ENCODE results near the gene C15orf62. TPM values are rescaled to one million over a fixed set of nuclear protein-coding genes. Genes with fewer than 3 reads are reported as not detected.

C15orf62 gene
- total RNA-seq, 1 experiment from 2014 or later, result 0.72 TPM

GRCh38 chr15:40775740-40776536, 6.2 kb downstream of the C15orf62 start:
- peaks cover 27% of the 10 kb centered on the region for H3K36me3 Mint-ChIP-seq
- POLR2A ChIA-PET, result no interaction called here
- CTCF ChIA-PET, result interaction anchor here (0.6 to 1.5 kb wide), 2 partner anchors 11 to 82 kb away, joined by 3 to 4 read pairs; no protein-coding TSS in a partner anchor
- ATAC-seq, result no peak
- no peaks in the 10 kb centered on the region for H3K27me3 Mint-ChIP-seq (ENCODE audit: low read depth)
- no peak for DNase-seq (ENCODE audit: low spot score)
- H3K9me3 Mint-ChIP-seq, result no peaks in the 10 kb centered on the region
- H3K4me3 Mint-ChIP-seq, result no peak overlapping the region
- H3K27ac Mint-ChIP-seq, result no peak overlapping the region
- TF ChIP-seq ZNF532 (CRISPR knock-in tag; IDR thresholded peaks at IDR 0.05; ENCODE audit: borderline replicate concordance) (no peak), ESRRA (CRISPR knock-in tag; IDR thresholded peaks at IDR 0.05; ENCODE audit: borderline replicate concordance) (no peak), USF2 (CRISPR knock-in tag; IDR thresholded peaks at IDR 0.05) (no peak), ELF4 (CRISPR knock-in tag; IDR thresholded peaks at IDR 0.05; ENCODE audit: low read depth) (no peak), FOXK1 (CRISPR knock-in tag; IDR thresholded peaks at IDR 0.05) (no peak), ZNF219 (CRISPR knock-in tag; IDR thresholded peaks at IDR 0.05; ENCODE audit: borderline replicate concordance) (no peak), SOX15 (CRISPR knock-in tag; IDR thresholded peaks at IDR 0.05) (no peak), ETV6 (CRISPR knock-in tag; IDR thresholded peaks at IDR 0.05) (no peak), ZNF396 (CRISPR knock-in tag; IDR thresholded peaks at IDR 0.05; ENCODE audit: borderline replicate concordance) (no peak), SMAD4 (CRISPR knock-in tag; IDR thresholded peaks at IDR 0.05) (no peak), OVOL2 (CRISPR knock-in tag; IDR thresholded peaks at IDR 0.05; ENCODE audit: borderline replicate concordance) (no peak), TCF7 (CRISPR knock-in tag; IDR thresholded peaks at IDR 0.05; ENCODE audit: low read depth) (no peak), RELA (CRISPR knock-in tag; IDR thresholded peaks at IDR 0.05; ENCODE audit: borderline replicate concordance) (no peak), MLX (CRISPR knock-in tag; IDR thresholded peaks at IDR 0.05) (no peak), GTF2I (CRISPR knock-in tag; conservative IDR thresholded peaks at IDR 0.05) (no peak), AFF4 (CRISPR knock-in tag; IDR thresholded peaks at IDR 0.05; ENCODE audit: borderline replicate concordance) (no peak), SP1 (CRISPR knock-in tag; conservative IDR thresholded peaks at IDR 0.05) (no peak)
- no peaks in the 10 kb centered on the region for H3K4me1 Mint-ChIP-seq
